Left lung (tissue), 10 donors: ENCODE data around the gene RSPO4. TPM values are rescaled to one million over a fixed set of nuclear protein-coding genes. Genes with fewer than 3 reads are reported as not detected.

ENCODE experiments used
- ATAC-seq: fragments of 200-7000 bp; cut with Tn5 transposase; one replicate; pipeline ENCODE4 v1.9.1; 2020; ENCODE audit warnings: moderate library complexity
- DNase-seq, 4 donors: peaks; one replicate each; pipeline ENCODE4 v3.0.0-alpha.2; 2013 to 2020
- H3K27ac ChIP-seq, 2 donors: fragments of 200-600 bp; sonication (generic) in 1 of 2; one replicate each; pipeline versions ENCODE4 v1.5.0 to v1.8.0; 2020 to 2021
- H3K27me3 ChIP-seq, 2 donors: fragments of 200-600 bp; sonication (generic) in 1 of 2; one replicate each; pipeline versions ENCODE4 v1.5.0 to v1.8.0; 2020 to 2021
- H3K36me3 ChIP-seq, 2 donors: fragments of 200-600 bp; sonication (generic) in 1 of 2; one replicate each; pipeline versions ENCODE4 v1.5.0 to v1.8.0; 2020 to 2021
- H3K4me1 ChIP-seq, 2 donors: fragments of 200-600 bp; one replicate each; pipeline ENCODE4 v1.8.0; 2021
- H3K4me3 ChIP-seq, 2 donors: fragments of 200-600 bp; sonication (generic) in 1 of 2; one replicate each; pipeline versions ENCODE4 v1.5.0 to v1.8.0; 2020 to 2021; ENCODE audit warnings: mild to moderate bottlenecking in 1 of 2
- H3K9me3 ChIP-seq, 2 donors: fragments of 200-600 bp; sonication (generic) in 1 of 2; one replicate each; pipeline versions ENCODE4 v1.5.0 to v1.8.0; 2020 to 2021
- CTCF ChIP-seq, 2 donors: fragments of 200-600 bp; sonication (generic) in 1 of 2; IDR thresholded peaks; one replicate each; pipeline versions ENCODE4 v1.5.0 to v1.8.0; 2021; ENCODE audit warnings: antibody characterized with exemption in 2 of 2
- intact Hi-C, 2 donors: fragments of 100-400 bp; cut with DNase I; formaldehyde crosslinking; loops; one replicate each; pipeline versions ENCODE4 v1.11.2 to v1.14.2; 2022
- polyA plus RNA-seq, 6 donors: library from polyadenylated mRNA; unstranded; fragments of 120-200 nt; gene quantifications; one replicate each; pipeline ENCODE4 v1.2.1, GENCODE V29; 2013; ENCODE audit not compliant: insufficient read length in 6 of 6
- total RNA-seq, 2 donors: library from RNA; stranded (reverse); fragmentation: NEBNext Ultra II Directional; extraction: Animal tissue kit (Norgen Biotek cat#: 25700); gene quantifications; one replicate each; pipeline ENCODE4 v1.2.1, GENCODE V29; 2021
- donor health status: DM: no; HTN: yes; CAD: no.
- donor health status: DM: no; HTN: no; CAD: no.

RSPO4 gene
- total and polyA plus RNA-seq, 8 donors = 2.2 to 6.1 (median 3.4) TPM

- ATAC-seq (no peak), DNase-seq (no peak)
- no peak overlapping the region for H3K4me3 ChIP-seq
- H3K27me3 ChIP-seq = peaks cover 0 to 17% of the 10 kb centered on the region in 2 donors
- TF ChIP-seq CTCF (IDR thresholded peaks at IDR 0.05) = no peak
- no peaks in the 10 kb centered on the region for H3K36me3 ChIP-seq
- H3K27ac ChIP-seq = no peak overlapping the region
- intact Hi-C loops = no loop called here
- H3K9me3 ChIP-seq = no peaks in the 10 kb centered on the region
- H3K4me1 ChIP-seq = no peaks in the 10 kb centered on the region
Measured at GRCh38 chr20:939606-940005, 62.5 kb downstream of the RSPO4 start.

GRCh38 chr20:934186-934840 is 67.8 kb downstream of the RSPO4 start:
- Histone ChIP-seq H3K4me1 (no peaks in the 10 kb centered on the region), H3K27me3 (no peaks in the 10 kb centered on the region), H3K4me3 (no peak overlapping the region), H3K9me3 (peaks cover 0 to 25% of the 10 kb centered on the region in 2 donors), H3K27ac (no peak overlapping the region), H3K36me3 (no peaks in the 10 kb centered on the region)
- ATAC-seq (no peak), DNase-seq (no peak)
- TF ChIP-seq CTCF (IDR thresholded peaks at IDR 0.05) = no peak
- intact Hi-C loops = no loop called here

- intact Hi-C loops = no loop called here
- no peak for DNase-seq
- peaks cover 0 to 25% of the 10 kb centered on the region in 2 donors for H3K9me3 ChIP-seq
- H3K27me3 ChIP-seq = no peaks in the 10 kb centered on the region
- no peak overlapping the region for H3K27ac ChIP-seq
- no peak for ATAC-seq
- no peaks in the 10 kb centered on the region for H3K36me3 ChIP-seq
- TF ChIP-seq CTCF (IDR thresholded peaks at IDR 0.05) = no peak
- no peak overlapping the region for H3K4me3 ChIP-seq
- no peaks in the 10 kb centered on the region for H3K4me1 ChIP-seq
Measured at GRCh38 chr20:933029-933428, 69.1 kb downstream of the RSPO4 start.

GRCh38 chr20:931401-931800 is 70.7 kb downstream of the RSPO4 start:
- TF ChIP-seq CTCF (IDR thresholded peaks at IDR 0.05) = no peak
- Histone ChIP-seq H3K4me1 (no peaks in the 10 kb centered on the region), H3K9me3 (peaks cover 0 to 25% of the 10 kb centered on the region in 2 donors), H3K36me3 (no peaks in the 10 kb centered on the region), H3K27me3 (no peaks in the 10 kb centered on the region), H3K27ac (no peak overlapping the region), H3K4me3 (no peak overlapping the region)
- intact Hi-C loops = no loop called here
- ATAC-seq (no peak), DNase-seq (no peak)

- no peak for ATAC-seq
- Histone ChIP-seq H3K4me1 (no peaks in the 10 kb centered on the region), H3K27me3 (no peaks in the 10 kb centered on the region), H3K27ac (no peak overlapping the region), H3K9me3 (peaks cover 0 to 9% of the 10 kb centered on the region in 2 donors), H3K4me3 (no peak overlapping the region), H3K36me3 (no peaks in the 10 kb centered on the region)
- no peak for DNase-seq
- TF ChIP-seq CTCF (IDR thresholded peaks at IDR 0.05) = no peak
- intact Hi-C loops = no loop called here
Measured at GRCh38 chr20:926670-927069, 75.4 kb downstream of the RSPO4 start.
